Uterus (tissue), 2 donors: ENCODE data around the gene CCDC78.

Experiments
- POLR2A ChIP-seq, 2 donors: fragments of 450-650 bp; IDR thresholded peaks; one replicate each; pipeline ENCODE4 v1.6.1; 2016; ENCODE audit warnings: antibody characterized with exemption in 2 of 2, mild to moderate bottlenecking in 1 of 2, moderate library complexity in 1 of 2
- TF ChIP-seq, protein P1 (sequence below), 4 experiments: fragments of 200-600 bp in 2 of 4; fragments of 450-650 bp in 2 of 4; sonication (generic) in 2 of 4; IDR thresholded peaks; one replicate each; pipeline ENCODE4 v1.5.1; 2016 to 2019; ENCODE audit warnings: antibody characterized with exemption in 4 of 4, mild to moderate bottlenecking in 2 of 4, moderate library complexity in 1 of 4

DNA sequence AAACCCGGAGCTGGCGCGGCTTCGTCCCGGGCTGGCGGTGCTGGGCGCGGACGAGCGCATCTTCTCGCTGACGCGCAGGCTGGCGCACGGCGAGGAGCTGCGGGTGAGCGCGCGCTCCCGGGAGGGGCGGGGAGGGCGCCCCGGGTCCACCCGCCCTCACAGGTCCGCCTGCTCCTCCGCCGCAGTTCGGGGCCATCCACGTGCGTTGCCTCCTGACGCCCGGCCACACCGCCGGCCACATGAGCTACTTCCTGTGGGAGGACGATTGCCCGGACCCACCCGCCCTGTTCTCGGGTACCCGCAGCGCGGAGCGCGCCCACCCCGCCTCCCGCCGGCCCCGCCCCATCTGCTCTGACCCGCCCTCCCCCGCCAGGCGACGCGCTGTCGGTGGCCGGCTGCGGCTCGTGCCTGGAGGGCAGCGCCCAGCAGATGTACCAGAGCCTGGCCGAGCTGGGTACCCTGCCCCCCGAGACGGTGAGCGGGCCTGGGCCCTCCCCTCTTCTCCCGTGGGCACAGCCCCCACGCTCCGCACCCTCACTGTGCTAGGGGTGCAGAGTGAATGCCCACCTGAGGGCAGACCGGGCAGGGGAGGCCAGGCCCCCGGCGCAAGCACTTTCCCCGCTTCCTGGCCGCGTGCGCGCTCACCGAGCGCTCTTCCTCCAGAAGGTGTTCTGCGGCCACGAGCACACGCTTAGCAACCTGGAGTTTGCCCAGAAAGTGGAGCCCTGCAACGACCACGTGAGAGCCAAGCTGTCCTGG, 2.1 kb upstream of the CCDC78 start:
- TF ChIP-seq, protein P1, sequence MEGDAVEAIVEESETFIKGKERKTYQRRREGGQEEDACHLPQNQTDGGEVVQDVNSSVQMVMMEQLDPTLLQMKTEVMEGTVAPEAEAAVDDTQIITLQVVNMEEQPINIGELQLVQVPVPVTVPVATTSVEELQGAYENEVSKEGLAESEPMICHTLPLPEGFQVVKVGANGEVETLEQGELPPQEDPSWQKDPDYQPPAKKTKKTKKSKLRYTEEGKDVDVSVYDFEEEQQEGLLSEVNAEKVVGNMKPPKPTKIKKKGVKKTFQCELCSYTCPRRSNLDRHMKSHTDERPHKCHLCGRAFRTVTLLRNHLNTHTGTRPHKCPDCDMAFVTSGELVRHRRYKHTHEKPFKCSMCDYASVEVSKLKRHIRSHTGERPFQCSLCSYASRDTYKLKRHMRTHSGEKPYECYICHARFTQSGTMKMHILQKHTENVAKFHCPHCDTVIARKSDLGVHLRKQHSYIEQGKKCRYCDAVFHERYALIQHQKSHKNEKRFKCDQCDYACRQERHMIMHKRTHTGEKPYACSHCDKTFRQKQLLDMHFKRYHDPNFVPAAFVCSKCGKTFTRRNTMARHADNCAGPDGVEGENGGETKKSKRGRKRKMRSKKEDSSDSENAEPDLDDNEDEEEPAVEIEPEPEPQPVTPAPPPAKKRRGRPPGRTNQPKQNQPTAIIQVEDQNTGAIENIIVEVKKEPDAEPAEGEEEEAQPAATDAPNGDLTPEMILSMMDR (IDR thresholded peaks at IDR 0.05): no peak
- no peak for TF ChIP-seq POLR2A (IDR thresholded peaks at IDR 0.05)
